Glomerular endothelial cell (primary cell): Measurements from ENCODE around the gene POC1A. TPM values are rescaled to one million over a fixed set of nuclear protein-coding genes. Genes with fewer than 3 reads are reported as not detected.
"Not testable (repeated sequence)": the region's sequence is repeated elsewhere in the genome, so short reads cannot be mapped to it uniquely, and the experiment has no call there.

Source experiments
- DNase-seq: peaks from one replicate; pipeline ENCODE4 v3.0.0-alpha.2; 2011; ENCODE audit warnings: low read depth, low spot score; ENCODE audit errors: extremely low read depth
- total RNA-seq: library from RNA; depleted of rRNA; stranded (reverse); fragments of >200 nt; gene quantifications from 2 replicates; pipeline ENCODE4 v1.2.3, GENCODE V29; 2015

Gene POC1A
- total RNA-seq, 1 donor from 2014 or later = 4.7 TPM

DNA sequence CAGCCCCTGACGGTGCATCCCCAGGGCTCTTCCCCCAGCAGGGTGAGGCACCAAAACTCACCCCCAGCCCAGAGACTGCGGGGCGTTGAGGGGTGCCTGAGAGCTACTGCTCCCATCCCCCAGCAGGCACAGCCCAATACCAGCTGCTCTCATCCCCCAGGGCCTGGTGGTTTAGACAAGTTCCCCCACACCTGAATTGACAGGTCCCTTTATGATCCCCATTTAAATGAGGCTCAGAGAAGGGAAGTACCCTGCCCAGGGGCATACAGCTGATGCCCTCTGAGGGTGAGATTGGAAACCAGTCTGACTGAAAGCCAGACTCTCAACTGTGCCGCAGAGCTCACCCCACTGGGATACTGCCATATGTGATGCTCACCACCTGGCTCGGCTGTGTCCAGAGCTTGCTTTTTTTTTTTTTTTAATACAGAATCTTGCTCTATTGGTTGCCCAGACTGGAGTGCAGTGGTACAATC lies 118.0 kb downstream of the POC1A start:
- no peak for DNase-seq

DNA sequence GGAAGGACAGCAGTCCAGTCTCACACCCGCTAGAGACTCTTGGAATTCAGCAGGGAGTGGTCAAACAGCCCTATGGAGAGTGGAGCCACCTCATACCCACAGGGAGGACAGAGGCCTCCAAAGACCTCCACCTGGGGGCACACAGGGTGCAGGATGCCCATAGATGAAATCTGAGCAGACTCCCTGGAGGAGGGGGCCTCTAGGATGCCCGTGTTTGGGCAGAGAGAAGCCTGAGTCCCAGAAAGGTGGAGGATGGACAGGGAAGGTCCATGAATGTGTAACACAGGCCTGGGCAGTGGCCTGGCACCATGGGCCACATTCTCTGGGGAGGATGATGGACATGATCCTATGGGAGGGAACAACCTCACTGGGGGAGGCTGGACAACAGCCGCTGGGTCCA lies 119.6 kb downstream of the POC1A start:
- no peak for DNase-seq

- DNase-seq = no peak
These were observed 120.0 kb downstream of the POC1A start for GRCh38 chr3:52034212-52034611.

DNA sequence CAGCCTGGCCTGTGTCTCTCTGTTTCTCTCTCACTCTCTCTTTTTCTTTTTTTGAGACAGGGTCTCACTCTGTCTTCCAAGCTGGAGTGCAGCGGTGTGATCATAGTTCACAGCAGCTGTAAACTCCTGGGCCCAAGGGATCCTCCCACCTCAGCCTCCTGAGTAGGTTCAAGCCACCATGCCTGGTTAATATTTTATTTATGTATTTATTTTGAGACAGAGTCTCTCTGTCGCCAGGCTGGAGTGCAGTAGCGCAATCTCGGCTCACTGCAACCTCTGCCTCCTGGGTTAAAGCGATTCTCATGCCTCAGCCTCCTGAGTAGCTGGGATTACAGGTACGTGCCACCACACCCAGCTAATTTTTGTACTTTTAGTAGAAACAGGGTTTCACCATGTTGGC lies 120.5 kb downstream of the POC1A start:
- DNase-seq = not testable (repeated sequence)

- DNase-seq = no peak
These were observed 121.4 kb downstream of the POC1A start for GRCh38 chr3:52032702-52033408.

DNA sequence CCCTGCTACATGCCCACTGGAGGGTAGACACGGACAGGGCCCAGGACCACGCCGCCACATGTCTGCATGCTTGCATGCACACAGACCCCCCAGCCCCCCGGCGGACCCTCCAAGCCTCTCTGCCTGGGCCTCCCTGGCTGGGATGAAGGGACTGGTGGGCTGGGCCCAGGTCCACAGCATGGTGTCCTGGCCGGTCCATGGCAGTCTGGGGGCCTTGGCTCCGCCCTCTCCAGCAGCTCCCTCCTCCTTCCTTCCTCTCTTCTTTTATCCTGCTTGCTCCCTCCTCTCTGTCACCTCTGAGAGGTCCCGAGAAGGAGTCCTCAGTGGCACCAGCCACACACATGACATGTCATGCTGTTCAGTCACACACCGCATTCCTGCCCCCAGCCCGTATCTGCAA lies 122.3 kb downstream of the POC1A start:
- DNase-seq = no peak

DNA sequence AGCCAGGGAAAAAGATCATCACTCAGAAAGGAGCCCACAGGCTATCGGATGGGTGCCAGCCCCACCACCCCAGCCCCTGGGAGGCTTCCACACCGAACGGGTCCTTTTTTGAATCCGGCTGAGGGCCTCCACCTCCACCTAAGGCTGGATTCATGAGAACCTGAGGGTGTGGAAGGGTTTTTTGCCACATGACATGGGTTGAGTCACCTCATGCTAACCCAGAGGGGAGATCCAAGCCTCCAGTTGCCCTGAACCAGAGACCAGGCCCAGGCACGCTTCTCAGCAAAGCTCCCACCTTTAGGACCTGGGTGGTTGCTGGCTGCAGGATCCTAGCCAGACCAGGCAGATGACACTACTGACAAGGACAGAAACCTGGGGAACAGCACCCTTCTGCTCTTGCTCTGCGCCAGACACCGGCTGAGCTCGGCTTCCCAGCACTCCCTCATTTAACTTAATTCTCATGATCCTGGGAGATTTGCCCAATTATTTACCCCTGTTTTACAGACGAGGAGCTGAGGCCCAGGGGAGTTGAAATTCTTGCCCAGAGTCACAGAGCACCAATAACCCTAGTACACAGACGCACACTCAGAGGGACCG lies 123.4 kb downstream of the POC1A start:
- DNase-seq = no peak

- no peak for DNase-seq
These were observed 124.7 kb downstream of the POC1A start for GRCh38 chr3:52029535-52029934.

DNA sequence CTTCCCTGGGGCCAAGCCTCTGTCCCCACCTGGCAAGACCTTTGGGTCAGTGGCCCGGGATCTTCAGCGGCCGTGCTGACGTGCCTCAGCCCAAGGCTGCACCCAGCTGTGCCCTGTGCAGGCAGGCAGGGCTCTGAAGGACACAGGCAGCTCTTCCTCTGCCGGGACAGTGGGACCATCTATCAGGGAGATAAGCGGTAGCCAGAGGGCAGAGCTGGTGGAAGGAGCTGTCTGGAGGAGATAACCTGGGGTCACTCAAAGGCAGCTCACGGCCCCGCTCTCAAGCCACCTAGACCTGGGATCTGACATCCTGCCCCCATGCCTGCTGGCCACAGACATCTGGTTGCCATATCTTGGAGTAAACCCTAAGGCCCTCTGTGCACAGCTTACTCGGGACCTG lies 125.2 kb downstream of the POC1A start:
- DNase-seq = no peak

DNA sequence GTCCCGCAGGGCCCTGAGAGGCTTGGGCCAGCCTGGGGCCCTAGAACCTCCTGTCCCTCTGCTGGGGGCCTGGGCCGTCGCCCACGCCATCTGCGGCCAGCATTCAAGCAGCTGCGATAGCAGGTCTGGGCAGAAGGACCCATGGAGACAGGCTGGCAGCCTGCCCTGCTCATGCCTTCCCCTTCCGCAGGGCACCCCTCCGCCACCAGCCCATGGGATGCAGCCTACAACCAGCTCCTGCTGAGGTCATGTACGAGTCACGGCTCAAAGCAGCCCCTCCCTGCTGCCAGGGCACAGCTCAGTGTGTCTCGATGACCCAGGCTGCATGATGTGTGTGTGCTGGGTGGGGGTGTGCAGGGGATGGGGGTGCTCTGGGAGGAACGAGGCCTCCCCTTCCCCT lies 125.7 kb downstream of the POC1A start:
- no peak for DNase-seq

GRCh38 chr3:52026041-52026440 lies 128.2 kb downstream of the POC1A start:
- DNase-seq = no peak

DNA sequence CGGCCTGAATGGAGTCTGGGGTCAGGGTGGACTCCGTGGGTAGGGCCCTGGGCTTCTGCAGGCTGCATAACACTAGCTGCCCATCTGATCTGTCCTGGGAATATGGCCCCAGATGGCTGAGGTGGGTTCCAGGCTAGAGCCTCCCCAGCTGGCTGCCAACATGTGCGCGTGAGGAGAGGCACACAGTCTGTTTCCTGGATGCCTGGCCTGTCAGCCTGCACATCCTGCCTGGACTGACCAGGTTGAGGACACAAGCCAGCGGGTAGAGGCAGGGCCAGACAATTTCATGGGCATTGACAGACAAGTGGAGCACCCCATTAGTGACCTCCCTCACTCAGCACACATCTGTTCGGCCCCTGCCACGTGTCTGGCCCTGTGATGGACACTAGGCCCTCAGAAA lies 128.8 kb downstream of the POC1A start:
- DNase-seq = no peak

Other genes with a start within 250 kb of the POC1A start
- 13.5 and 17.2 TPM in 2 replicates for gene RRP9, start 212.5 kb downstream of the POC1A start, total RNA-seq
- 11.7 and 12.8 TPM in 2 replicates for gene PARP3, start 212.1 kb downstream of the POC1A start, total RNA-seq
- gene GPR62, start 199.0 kb downstream of the POC1A start, total RNA-seq = 0.06 TPM in 1 of 2 replicates, not detected in the other
- 62.7 and 65.7 TPM in 2 replicates for gene PCBP4, start 187.0 kb downstream of the POC1A start, total RNA-seq
- gene ABHD14B, start 180.4 kb downstream of the POC1A start, total RNA-seq = 29.8 and 31.8 TPM in 2 replicates
- gene ABHD14A, start 179.4 kb downstream of the POC1A start, total RNA-seq = 13.5 and 17.0 TPM in 2 replicates
- 24.2 and 32.0 TPM in 2 replicates for gene ACY1, start 170.9 kb downstream of the POC1A start, total RNA-seq
- 1,365 and 2,409 TPM in 2 replicates for gene RPL29, start 158.5 kb downstream of the POC1A start, total RNA-seq
- 20.2 and 23.8 TPM in 2 replicates for gene DUSP7, start 97.9 kb downstream of the POC1A start, total RNA-seq
- 69.8 and 72.6 TPM in 2 replicates for gene ALAS1, start 43.7 kb upstream of the POC1A start, total RNA-seq
- gene TLR9, start 71.2 kb upstream of the POC1A start, total RNA-seq = not detected in 2 replicates
- gene TWF2, start 84.7 kb upstream of the POC1A start, total RNA-seq = 136 and 166 TPM in 2 replicates
- gene PPM1M, start 91.3 kb upstream of the POC1A start, total RNA-seq = 7.4 and 10.4 TPM in 2 replicates
- gene WDR82, start 124.2 kb upstream of the POC1A start, total RNA-seq = 52.8 and 53.0 TPM in 2 replicates
- 12.3 and 14.2 TPM in 2 replicates for gene GLYCTK, start 133.4 kb upstream of the POC1A start, total RNA-seq
- gene DNAH1, start 161.9 kb upstream of the POC1A start, total RNA-seq = 3.2 and 9.9 TPM in 2 replicates